Measurements from ENCODE around the gene C9orf72.

Gene C9orf72

GRCh38 chr9:27537756-27538155, 35.5 kb downstream of the C9orf72 start:
- Histone ChIP-seq H3K4me1 (ENCODE audit: control insufficient read depth, insufficient read depth, low read length) (peaks cover 8% of the 10 kb centered on the region), H3K9ac (ENCODE audit: low read length) (no peak overlapping the region), H3K36me3 (ENCODE audit: control insufficient read depth, insufficient read depth, low read length) (no peaks in the 10 kb centered on the region)

GRCh38 chr9:27537027-27537435, 36.2 kb downstream of the C9orf72 start:
- Histone ChIP-seq H3K4me1 (ENCODE audit: control insufficient read depth, insufficient read depth, low read length) (peaks cover 8% of the 10 kb centered on the region), H3K27ac (ENCODE audit: low read depth, low read length) (no peak overlapping the region)

More at GRCh38 chr9:27537756-27538155, 35.5 kb downstream of the C9orf72 start:
- no peak overlapping the region for H3K27ac ChIP-seq (ENCODE audit: low read depth, low read length)
- no peaks in the 10 kb centered on the region for H3K27me3 ChIP-seq (ENCODE audit: control insufficient read depth, insufficient read depth, low read length)
- H3K9me3 ChIP-seq (ENCODE audit: control insufficient read depth, insufficient read depth, low read depth, low read length), result no peaks in the 10 kb centered on the region
- no peak overlapping the region for H3K4me3 ChIP-seq (ENCODE audit: low read depth, low read length)

GRCh38 chr9:27536168-27536567, 37.1 kb downstream of the C9orf72 start:
- no peak overlapping the region for H3K4me3 ChIP-seq (ENCODE audit: low read depth, low read length)
- H3K27ac ChIP-seq (ENCODE audit: low read depth, low read length), result no peak overlapping the region
- H3K9ac ChIP-seq (ENCODE audit: low read length), result no peak overlapping the region
- peaks cover 8% of the 10 kb centered on the region for H3K4me1 ChIP-seq (ENCODE audit: control insufficient read depth, insufficient read depth, low read length)
- H3K27me3 ChIP-seq (ENCODE audit: control insufficient read depth, insufficient read depth, low read length), result no peaks in the 10 kb centered on the region
- H3K36me3 ChIP-seq (ENCODE audit: control insufficient read depth, insufficient read depth, low read length), result no peaks in the 10 kb centered on the region
- no peaks in the 10 kb centered on the region for H3K9me3 ChIP-seq (ENCODE audit: control insufficient read depth, insufficient read depth, low read depth, low read length)

More at GRCh38 chr9:27537027-27537435, 36.2 kb downstream of the C9orf72 start:
- H3K36me3 ChIP-seq (ENCODE audit: control insufficient read depth, insufficient read depth, low read length), result no peaks in the 10 kb centered on the region
- no peak overlapping the region for H3K4me3 ChIP-seq (ENCODE audit: low read depth, low read length)
- no peaks in the 10 kb centered on the region for H3K9me3 ChIP-seq (ENCODE audit: control insufficient read depth, insufficient read depth, low read depth, low read length)
- no peak overlapping the region for H3K9ac ChIP-seq (ENCODE audit: low read length)
- no peaks in the 10 kb centered on the region for H3K27me3 ChIP-seq (ENCODE audit: control insufficient read depth, insufficient read depth, low read length)

GRCh38 chr9:27535701-27536118, 37.6 kb downstream of the C9orf72 start:
- peaks cover 8% of the 10 kb centered on the region for H3K4me1 ChIP-seq (ENCODE audit: control insufficient read depth, insufficient read depth, low read length)
- H3K27me3 ChIP-seq (ENCODE audit: control insufficient read depth, insufficient read depth, low read length), result no peaks in the 10 kb centered on the region
- H3K9me3 ChIP-seq (ENCODE audit: control insufficient read depth, insufficient read depth, low read depth, low read length), result no peaks in the 10 kb centered on the region
- H3K36me3 ChIP-seq (ENCODE audit: control insufficient read depth, insufficient read depth, low read length), result no peaks in the 10 kb centered on the region
- no peak overlapping the region for H3K4me3 ChIP-seq (ENCODE audit: low read depth, low read length)
- H3K27ac ChIP-seq (ENCODE audit: low read depth, low read length), result no peak overlapping the region
- H3K9ac ChIP-seq (ENCODE audit: low read length), result no peak overlapping the region

GRCh38 chr9:27534658-27535209, 38.5 kb downstream of the C9orf72 start:
- Histone ChIP-seq H3K27me3 (ENCODE audit: control insufficient read depth, insufficient read depth, low read length) (no peaks in the 10 kb centered on the region), H3K4me3 (ENCODE audit: low read depth, low read length) (no peak overlapping the region), H3K4me1 (ENCODE audit: control insufficient read depth, insufficient read depth, low read length) (peaks cover 12% of the 10 kb centered on the region), H3K9ac (ENCODE audit: low read length) (no peak overlapping the region), H3K9me3 (ENCODE audit: control insufficient read depth, insufficient read depth, low read depth, low read length) (no peaks in the 10 kb centered on the region), H3K27ac (ENCODE audit: low read depth, low read length) (no peak overlapping the region), H3K36me3 (ENCODE audit: control insufficient read depth, insufficient read depth, low read length) (no peaks in the 10 kb centered on the region)

GRCh38 chr9:27534131-27534530, 39.1 kb downstream of the C9orf72 start:
- Histone ChIP-seq H3K36me3 (ENCODE audit: control insufficient read depth, insufficient read depth, low read length) (no peaks in the 10 kb centered on the region), H3K27ac (ENCODE audit: low read depth, low read length) (no peak overlapping the region), H3K9me3 (ENCODE audit: control insufficient read depth, insufficient read depth, low read depth, low read length) (no peaks in the 10 kb centered on the region), H3K4me1 (ENCODE audit: control insufficient read depth, insufficient read depth, low read length) (peaks cover 13% of the 10 kb centered on the region), H3K9ac (ENCODE audit: low read length) (no peak overlapping the region), H3K4me3 (ENCODE audit: low read depth, low read length) (no peak overlapping the region), H3K27me3 (ENCODE audit: control insufficient read depth, insufficient read depth, low read length) (no peaks in the 10 kb centered on the region)

- H3K4me3 ChIP-seq (ENCODE audit: low read depth, low read length), result no peak overlapping the region
- no peaks in the 10 kb centered on the region for H3K27me3 ChIP-seq (ENCODE audit: control insufficient read depth, insufficient read depth, low read length)
- H3K36me3 ChIP-seq (ENCODE audit: control insufficient read depth, insufficient read depth, low read length), result no peaks in the 10 kb centered on the region
- no peak overlapping the region for H3K9ac ChIP-seq (ENCODE audit: low read length)
- H3K9me3 ChIP-seq (ENCODE audit: control insufficient read depth, insufficient read depth, low read depth, low read length), result no peaks in the 10 kb centered on the region
- H3K27ac ChIP-seq (ENCODE audit: low read depth, low read length), result no peak overlapping the region
- H3K4me1 ChIP-seq (ENCODE audit: control insufficient read depth, insufficient read depth, low read length), result peaks cover 13% of the 10 kb centered on the region
These were observed 40.0 kb downstream of the C9orf72 start for GRCh38 chr9:27533311-27533710.

GRCh38 chr9:27532046-27532445, 41.2 kb downstream of the C9orf72 start:
- Histone ChIP-seq H3K9me3 (ENCODE audit: control insufficient read depth, insufficient read depth, low read depth, low read length) (no peaks in the 10 kb centered on the region), H3K27me3 (ENCODE audit: control insufficient read depth, insufficient read depth, low read length) (peaks cover 10% of the 10 kb centered on the region; the same call in 1 of the 2 replicates), H3K36me3 (ENCODE audit: control insufficient read depth, insufficient read depth, low read length) (no peaks in the 10 kb centered on the region), H3K4me1 (ENCODE audit: control insufficient read depth, insufficient read depth, low read length) (peaks cover 22% of the 10 kb centered on the region), H3K9ac (ENCODE audit: low read length) (no peak overlapping the region), H3K27ac (ENCODE audit: low read depth, low read length) (no peak overlapping the region), H3K4me3 (ENCODE audit: low read depth, low read length) (no peak overlapping the region)

GRCh38 chr9:27530915-27531755, 42.1 kb downstream of the C9orf72 start:
- H3K36me3 ChIP-seq (ENCODE audit: control insufficient read depth, insufficient read depth, low read length), result no peaks in the 10 kb centered on the region
- H3K9ac ChIP-seq (ENCODE audit: low read length), result no peak overlapping the region
- peaks cover 10% of the 10 kb centered on the region; the same call in 1 of the 2 replicates for H3K27me3 ChIP-seq (ENCODE audit: control insufficient read depth, insufficient read depth, low read length)
- no peak overlapping the region for H3K27ac ChIP-seq (ENCODE audit: low read depth, low read length)
- peaks cover 18% of the 10 kb centered on the region for H3K4me1 ChIP-seq (ENCODE audit: control insufficient read depth, insufficient read depth, low read length)
- no peaks in the 10 kb centered on the region for H3K9me3 ChIP-seq (ENCODE audit: control insufficient read depth, insufficient read depth, low read depth, low read length)
- no peak overlapping the region for H3K4me3 ChIP-seq (ENCODE audit: low read depth, low read length)

GRCh38 chr9:27529316-27530278, 43.7 kb downstream of the C9orf72 start, which contains the start of gene MOB3B:
TSS of gene MOB3B (minus strand) at chr9:27529814. CDS start at chr9:27455550, 74,264 bp downstream.
- peaks cover 20% of the 10 kb centered on the region for H3K4me1 ChIP-seq (ENCODE audit: control insufficient read depth, insufficient read depth, low read length)
- peaks cover 10% of the 10 kb centered on the region; the same call in 1 of the 2 replicates for H3K27me3 ChIP-seq (ENCODE audit: control insufficient read depth, insufficient read depth, low read length)
- H3K9ac ChIP-seq (ENCODE audit: low read length), result peak within 1 kb of the TSS; percentile 77
- H3K9me3 ChIP-seq (ENCODE audit: control insufficient read depth, insufficient read depth, low read depth, low read length), result no peaks in the 10 kb centered on the region
- H3K27ac ChIP-seq (ENCODE audit: low read depth, low read length), result peak within 1 kb of the TSS; percentile 51; the same call in 1 of the 2 replicates
- H3K36me3 ChIP-seq (ENCODE audit: control insufficient read depth, insufficient read depth, low read length), result no peaks in the 10 kb centered on the region
- peak within 1 kb of the TSS; percentile 75 for H3K4me3 ChIP-seq (ENCODE audit: low read depth, low read length)

All from HUES6 (cell line).